Common myeloid progenitor, CD34-positive (primary cell): ENCODE data around the gene IGSF21.
"Not testable (repeated sequence)": the region's sequence is repeated elsewhere in the genome, so short reads cannot be mapped to it uniquely, and the experiment has no call there.

ENCODE experiments used
- CTCF ChIA-PET: fragments of 350-600 bp; sonication (Branson Sonifier 250); formaldehyde crosslinking; loops from one replicate; lab custom pipeline; 2021; ENCODE audit warnings: antibody characterized with exemption; lab: Charles Lee
- POLR2A ChIA-PET: fragments of 350-600 bp; sonication (Branson Sonifier 250); formaldehyde crosslinking; loops from one replicate; lab custom pipeline; 2021; ENCODE audit warnings: antibody characterized with exemption; lab: Charles Lee
- DNase-seq, 3 donors: peaks; one replicate each; pipeline versions ENCODE4 v3.0.0 to v3.0.0-alpha.2; 2013
- H3K27ac ChIP-seq, 2 experiments: 1 replicate in 1 of 2; 2 replicates in 1 of 2; pipeline ENCODE4 v1.7.0; 2013; ENCODE audit warnings: inconsistent platforms in 2 of 2, low read length in 2 of 2, mild to moderate bottlenecking in 2 of 2, low read depth in 1 of 2, moderate library complexity in 1 of 2; ENCODE audit not compliant: severe bottlenecking in 2 of 2, insufficient read depth in 1 of 2, poor library complexity in 1 of 2
- H3K27me3 ChIP-seq, 5 experiments: replicated peaks in 2 of 5; 1 replicate in 3 of 5; 2 replicates in 2 of 5; pipeline versions ENCODE4 v1.6.1 to v1.7.0; 2013; ENCODE audit warnings: low read length in 4 of 5, mild to moderate bottlenecking in 2 of 5, moderate library complexity in 2 of 5, inconsistent platforms in 1 of 5; ENCODE audit not compliant: insufficient read depth in 5 of 5, control insufficient read depth in 4 of 5
- H3K36me3 ChIP-seq, 4 experiments: 1 replicate in 2 of 4; 2 replicates in 2 of 4; pipeline versions ENCODE4 v1.6.1 to v1.7.0; 2013; ENCODE audit warnings: low read length in 3 of 4, control low read depth in 1 of 4, mild to moderate bottlenecking in 1 of 4; ENCODE audit not compliant: control insufficient read depth in 4 of 4, insufficient read depth in 4 of 4
- H3K4me1 ChIP-seq, 4 experiments: 1 replicate in 3 of 4; 2 replicates in 1 of 4; pipeline versions ENCODE4 v1.6.1 to v1.7.1; 2013; ENCODE audit warnings: low read length in 3 of 4, mild to moderate bottlenecking in 3 of 4, control low read depth in 1 of 4, inconsistent platforms in 1 of 4, moderate library complexity in 1 of 4; ENCODE audit not compliant: control insufficient read depth in 4 of 4, insufficient read depth in 4 of 4; ENCODE audit errors: control extremely low read depth in 1 of 4
- H3K4me3 ChIP-seq, 7 experiments: 1 replicate in 4 of 7; 2 replicates in 3 of 7; pipeline versions ENCODE4 v1.5.1 to v1.7.0; 2013; ENCODE audit warnings: mild to moderate bottlenecking in 7 of 7, low read length in 6 of 7, moderate library complexity in 6 of 7, inconsistent platforms in 2 of 7, low read depth in 2 of 7, control low read depth in 1 of 7; ENCODE audit not compliant: insufficient read depth in 4 of 7, control insufficient read depth in 1 of 7; ENCODE audit errors: extremely low read depth in 1 of 7
- H3K9me3 ChIP-seq, 5 experiments: 1 replicate in 4 of 5; 2 replicates in 1 of 5; pipeline versions ENCODE4 v1.6.1 to v1.7.1; 2013; ENCODE audit warnings: low read length in 4 of 5, mild to moderate bottlenecking in 2 of 5, inconsistent platforms in 1 of 5, low read depth in 1 of 5, moderate library complexity in 1 of 5; ENCODE audit not compliant: control insufficient read depth in 4 of 5, insufficient read depth in 2 of 5; ENCODE audit errors: control extremely low read depth in 1 of 5
- WGBS: methylation state at CpG from one replicate; pipeline ENCODE4 v1.1.5; 2013; ENCODE audit not compliant: insufficient coverage; 5-methylcytosine and 5-hydroxymethylcytosine counted together

The IGSF21 gene

GRCh38 chr1:18360251-18360650 is 252.7 kb downstream of the IGSF21 start:
- CTCF ChIA-PET: no interaction called here
- 86% methylated on average over 6 of the region's 7 CpGs for WGBS

GRCh38 chr1:18362150-18362549 is 254.6 kb downstream of the IGSF21 start:
- WGBS: 76% methylated on average over 9 of the region's 9 CpGs
- CTCF ChIA-PET: no interaction called here
- Histone ChIP-seq H3K36me3 (no peaks in the 10 kb centered on the region), H3K4me3 (no peak overlapping the region), H3K27ac (no peak overlapping the region), H3K9me3 (peaks cover 0 to 4% (median 0%) of the 10 kb centered on the region in 5 experiments), H3K27me3 (peaks cover 0 to 34% (median 0%) of the 10 kb centered on the region in 5 experiments), H3K4me1 (no peaks in the 10 kb centered on the region)
- POLR2A ChIA-PET: no interaction called here
- no peak for DNase-seq

More at GRCh38 chr1:18360251-18360650, 252.7 kb downstream of the IGSF21 start:
- Histone ChIP-seq H3K27me3 (peaks cover 0 to 27% (median 0%) of the 10 kb centered on the region in 5 experiments), H3K36me3 (no peaks in the 10 kb centered on the region), H3K9me3 (no peaks in the 10 kb centered on the region), H3K27ac (no peak overlapping the region), H3K4me3 (no peak overlapping the region), H3K4me1 (no peaks in the 10 kb centered on the region)
- DNase-seq: no peak
- POLR2A ChIA-PET: no interaction called here

GRCh38 chr1:18363436-18363835 is 255.8 kb downstream of the IGSF21 start:
- Histone ChIP-seq H3K4me3 (no peak overlapping the region), H3K27me3 (peaks cover 0 to 29% (median 0%) of the 10 kb centered on the region in 5 experiments), H3K27ac (no peak overlapping the region), H3K36me3 (no peaks in the 10 kb centered on the region), H3K4me1 (no peaks in the 10 kb centered on the region), H3K9me3 (peaks cover 0 to 4% (median 0%) of the 10 kb centered on the region in 5 experiments)
- ChIA-PET CTCF (no interaction called here), POLR2A (no interaction called here)
- WGBS: 94% methylated on average over 3 of the region's 3 CpGs
- no peak for DNase-seq

GRCh38 chr1:18365099-18365705 is 257.6 kb downstream of the IGSF21 start:
- Histone ChIP-seq H3K27me3 (peaks cover 0 to 31% (median 5%) of the 10 kb centered on the region in 5 experiments), H3K36me3 (no peaks in the 10 kb centered on the region), H3K4me1 (no peaks in the 10 kb centered on the region), H3K4me3 (no peak overlapping the region), H3K9me3 (peaks cover 0 to 4% (median 0%) of the 10 kb centered on the region in 5 experiments), H3K27ac (no peak overlapping the region)
- ChIA-PET POLR2A (no interaction called here), CTCF (no interaction called here)
- DNase-seq: no peak
- 91% methylated on average over 27 of the region's 31 CpGs for WGBS

- H3K4me1 ChIP-seq, POLR2A ChIA-PET, DNase-seq, H3K27ac ChIP-seq, H3K4me3 ChIP-seq, CTCF ChIA-PET, H3K36me3 ChIP-seq, H3K9me3 ChIP-seq: not testable (repeated sequence)
- peaks cover 0 to 28% (median 9%) of the 10 kb centered on the region in 5 experiments for H3K27me3 ChIP-seq
Observed at GRCh38 chr1:18372505-18372904, 264.9 kb downstream of the IGSF21 start.

GRCh38 chr1:18373151-18373550 is 265.6 kb downstream of the IGSF21 start:
- Histone ChIP-seq H3K9me3 (no peaks in the 10 kb centered on the region), H3K4me3 (no peak overlapping the region), H3K27ac (no peak overlapping the region), H3K36me3 (no peaks in the 10 kb centered on the region), H3K27me3 (peaks cover 0 to 28% (median 9%) of the 10 kb centered on the region in 5 experiments), H3K4me1 (no peaks in the 10 kb centered on the region)
- no peak for DNase-seq
- 88% methylated on average over 6 of the region's 6 CpGs for WGBS
- POLR2A ChIA-PET: no interaction called here
- CTCF ChIA-PET: no interaction called here

- H3K9me3 ChIP-seq: no peaks in the 10 kb centered on the region
- H3K36me3 ChIP-seq: no peaks in the 10 kb centered on the region
- H3K27me3 ChIP-seq: peaks cover 0 to 26% (median 9%) of the 10 kb centered on the region in 5 experiments
- ChIA-PET CTCF (no interaction called here), POLR2A (no interaction called here)
- 47% methylated on average over 14 of the region's 14 CpGs for WGBS
- H3K4me1 ChIP-seq: no peaks in the 10 kb centered on the region
- no peak overlapping the region for H3K4me3 ChIP-seq
- no peak for DNase-seq
- no peak overlapping the region for H3K27ac ChIP-seq
Observed at GRCh38 chr1:18373882-18374493, 266.4 kb downstream of the IGSF21 start.
